ENCODE results near the gene PSME3. TPM values are rescaled to one million over a fixed set of nuclear protein-coding genes. Genes with fewer than 3 reads are reported as not detected.

Gene PSME3
- total and polyA plus RNA-seq, 2 experiments from 2014 or later, result 104 to 170 TPM

- peaks cover 34% of the 10 kb centered on the region for H3F3A ChIP-seq (ENCODE audit: insufficient read depth)
- DNase-seq, result peak; percentile 96
- no peaks in the 10 kb centered on the region; the same call in 1 of the 2 replicates for H3K79me2 ChIP-seq (ENCODE audit: insufficient read depth)
- H3K27me3 ChIP-seq (replicated peaks; ENCODE audit: insufficient read depth), result no peaks in the 10 kb centered on the region
- no peak overlapping the region for H3K4me3 ChIP-seq
- peak overlapping the region; percentile 55 for H3K9ac ChIP-seq
- no peaks in the 10 kb centered on the region for H3K9me2 ChIP-seq (ENCODE audit: insufficient read depth)
- in situ Hi-C loops (cut with MboI), result no loop called here
- H3K36me3 ChIP-seq (ENCODE audit: low read depth), result peaks cover 29% of the 10 kb centered on the region
- peak overlapping the region; percentile 60 for H3K4me2 ChIP-seq (ENCODE audit: unreplicated experiment)
- WGBS, 2 experiments (ENCODE audit: low coverage in 1 of 2, low lambda C conversion rate in 2 of 2, missing lambda C conversion rate in 2 of 2), result 3 to 4% methylated on average over 3 of the region's 3 CpGs
- H3K4me1 ChIP-seq (ENCODE audit: insufficient read depth), result peaks cover 19% of the 10 kb centered on the region
- peak overlapping the region; percentile 76 for H3K27ac ChIP-seq
- TF ChIP-seq EZH2 (IDR thresholded peaks at IDR 0.05; ENCODE audit: insufficient read depth, poor library complexity, severe bottlenecking) (no peak), EZH2phosphoT487 (IDR thresholded peaks at IDR 0.05; ENCODE audit: insufficient read depth, low read depth) (no peak)
- no peak overlapping the region for H2AFZ ChIP-seq
- H4K20me1 ChIP-seq (ENCODE audit: insufficient read depth), result no peaks in the 10 kb centered on the region
- no peaks in the 10 kb centered on the region for H3K9me3 ChIP-seq (ENCODE audit: low read depth)
Observed at GRCh38 chr17:42809250-42809649, 23.9 kb upstream of the PSME3 start.

GRCh38 chr17:42814633-42815399, 18.4 kb upstream of the PSME3 start:
- Histone ChIP-seq H3K4me1 (ENCODE audit: insufficient read depth) (peaks cover 33% of the 10 kb centered on the region), H2AFZ (no peak overlapping the region), H3K9me3 (ENCODE audit: low read depth) (no peaks in the 10 kb centered on the region), H3K27me3 (replicated peaks; ENCODE audit: insufficient read depth) (no peaks in the 10 kb centered on the region), H3K4me2 (ENCODE audit: unreplicated experiment) (peak overlapping the region; percentile 58), H3F3A (ENCODE audit: insufficient read depth) (peaks cover 71% of the 10 kb centered on the region), H4K20me1 (ENCODE audit: insufficient read depth) (no peaks in the 10 kb centered on the region), H3K9ac (no peak overlapping the region), H3K79me2 (ENCODE audit: insufficient read depth) (peaks cover 11% of the 10 kb centered on the region), H3K36me3 (ENCODE audit: low read depth) (peaks cover 72% of the 10 kb centered on the region), H3K27ac (peak overlapping the region; percentile 55), H3K4me3 (no peak overlapping the region), H3K9me2 (ENCODE audit: insufficient read depth) (no peaks in the 10 kb centered on the region)
- TF ChIP-seq EZH2 (IDR thresholded peaks at IDR 0.05; ENCODE audit: insufficient read depth, poor library complexity, severe bottlenecking), result no peak
- no peak for TF ChIP-seq EZH2phosphoT487 (IDR thresholded peaks at IDR 0.05; ENCODE audit: insufficient read depth, low read depth)
- 52% methylated on average over 8 of the region's 8 CpGs for WGBS, 2 experiments (ENCODE audit: low coverage in 1 of 2, low lambda C conversion rate in 2 of 2, missing lambda C conversion rate in 2 of 2)
- peak; percentile 93 for DNase-seq
- in situ Hi-C loops (cut with MboI), result no loop called here

- H3K27ac ChIP-seq, result peak overlapping the region; percentile 65
- peak overlapping the region; percentile 30 for H3K4me2 ChIP-seq (ENCODE audit: unreplicated experiment)
- H4K20me1 ChIP-seq (ENCODE audit: insufficient read depth), result no peaks in the 10 kb centered on the region
- no peak overlapping the region for H3K4me3 ChIP-seq
- H2AFZ ChIP-seq, result no peak overlapping the region
- peak overlapping the region; percentile 32; the same call in 1 of the 2 replicates for H3K9ac ChIP-seq
- DNase-seq, result peak; percentile 51
- H3K36me3 ChIP-seq (ENCODE audit: low read depth), result peaks cover 67% of the 10 kb centered on the region
- H3K9me3 ChIP-seq (ENCODE audit: low read depth), result no peaks in the 10 kb centered on the region
- H3K4me1 ChIP-seq (ENCODE audit: insufficient read depth), result peaks cover 39% of the 10 kb centered on the region
- no peaks in the 10 kb centered on the region for H3K9me2 ChIP-seq (ENCODE audit: insufficient read depth)
- no peak for TF ChIP-seq EZH2 (IDR thresholded peaks at IDR 0.05; ENCODE audit: insufficient read depth, poor library complexity, severe bottlenecking)
- TF ChIP-seq EZH2phosphoT487 (IDR thresholded peaks at IDR 0.05; ENCODE audit: insufficient read depth, low read depth), result no peak
- peaks cover 65% of the 10 kb centered on the region for H3F3A ChIP-seq (ENCODE audit: insufficient read depth)
- no peaks in the 10 kb centered on the region for H3K27me3 ChIP-seq (replicated peaks; ENCODE audit: insufficient read depth)
- WGBS, 2 experiments (ENCODE audit: low coverage in 1 of 2, low lambda C conversion rate in 2 of 2, missing lambda C conversion rate in 2 of 2), result 0 to 9% methylated on average over 1 of the region's 1 CpG
- in situ Hi-C loops (cut with MboI), result no loop called here
- peaks cover 41% of the 10 kb centered on the region for H3K79me2 ChIP-seq (ENCODE audit: insufficient read depth)
Observed at GRCh38 chr17:42817866-42818265, 15.3 kb upstream of the PSME3 start.

- Histone ChIP-seq H3F3A (ENCODE audit: insufficient read depth) (peaks cover 65% of the 10 kb centered on the region), H3K9me2 (ENCODE audit: insufficient read depth) (no peaks in the 10 kb centered on the region), H3K4me2 (ENCODE audit: unreplicated experiment) (peak overlapping the region; percentile 30), H3K9me3 (ENCODE audit: low read depth) (no peaks in the 10 kb centered on the region), H4K20me1 (ENCODE audit: insufficient read depth) (no peaks in the 10 kb centered on the region), H3K9ac (peak overlapping the region; percentile 32; the same call in 1 of the 2 replicates), H3K79me2 (ENCODE audit: insufficient read depth) (peaks cover 46% of the 10 kb centered on the region), H3K4me3 (no peak overlapping the region), H3K27me3 (replicated peaks; ENCODE audit: insufficient read depth) (no peaks in the 10 kb centered on the region), H3K27ac (peak overlapping the region; percentile 65), H3K4me1 (ENCODE audit: insufficient read depth) (peaks cover 45% of the 10 kb centered on the region), H2AFZ (no peak overlapping the region), H3K36me3 (ENCODE audit: low read depth) (peaks cover 62% of the 10 kb centered on the region)
- peak; percentile 32 for DNase-seq
- in situ Hi-C loops (cut with MboI), result no loop called here
- TF ChIP-seq EZH2phosphoT487 (IDR thresholded peaks at IDR 0.05; ENCODE audit: insufficient read depth, low read depth), result no peak
- TF ChIP-seq EZH2 (IDR thresholded peaks at IDR 0.05; ENCODE audit: insufficient read depth, poor library complexity, severe bottlenecking), result no peak
- 86 to 87% methylated on average over 5 of the region's 5 CpGs for WGBS, 2 experiments (ENCODE audit: low coverage in 1 of 2, low lambda C conversion rate in 2 of 2, missing lambda C conversion rate in 2 of 2)
Observed at GRCh38 chr17:42818379-42818778, 14.8 kb upstream of the PSME3 start.

All from GM23248 (cell line).